ENCODE results near the gene SULT4A1.

GRCh38 chr22:43839781-43840180, 22.5 kb downstream of the SULT4A1 start:
- no peak for TF ChIP-seq CTCF (IDR thresholded peaks at IDR 0.05)
- TF ChIP-seq POLR2A (IDR thresholded peaks at IDR 0.05), result no peak
